Choroid plexus epithelial cell (primary cell): ENCODE data around the gene TBC1D22B.

Experiments used
- DNase-seq: peaks from one replicate; pipeline ENCODE4 v3.0.0-alpha.2; 2010; ENCODE audit warnings: low read depth
- H3K4me3 ChIP-seq: 2 replicates; pipeline ENCODE4 v1.5.1; 2011; ENCODE audit warnings: low read depth, mild to moderate bottlenecking, control low read depth, low read length, moderate library complexity
- TF ChIP-seq, protein P1 (sequence below): conservative IDR thresholded peaks from 2 replicates; pipeline ENCODE4 v1.5.1; 2011; ENCODE audit warnings: low read depth, mild to moderate bottlenecking, control low read depth, inconsistent platforms, low read length, moderate library complexity

TBC1D22B gene

DNA sequence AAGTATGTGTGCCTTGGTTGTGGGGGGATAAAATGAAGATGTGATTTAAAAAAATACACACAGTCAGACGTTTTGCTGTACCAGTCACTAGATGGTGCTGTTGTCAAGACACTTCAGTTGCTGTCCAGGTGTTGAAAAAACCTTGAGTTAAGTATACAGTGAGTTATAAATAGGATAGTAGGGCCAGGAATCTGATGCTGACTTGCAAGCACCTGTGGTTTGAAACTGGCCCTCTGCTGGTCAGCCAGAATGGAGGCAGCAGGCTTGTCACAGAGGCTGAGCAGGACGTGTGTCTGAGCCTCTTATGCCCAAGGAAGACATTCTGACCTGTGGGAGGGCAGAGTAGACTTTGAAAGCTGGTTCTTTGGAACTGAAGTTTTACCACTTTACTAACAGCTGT lies 124.0 kb downstream of the TBC1D22B start:
- no peak overlapping the region for H3K4me3 ChIP-seq
- DNase-seq = peak; percentile 82
- TF ChIP-seq, protein P1, sequence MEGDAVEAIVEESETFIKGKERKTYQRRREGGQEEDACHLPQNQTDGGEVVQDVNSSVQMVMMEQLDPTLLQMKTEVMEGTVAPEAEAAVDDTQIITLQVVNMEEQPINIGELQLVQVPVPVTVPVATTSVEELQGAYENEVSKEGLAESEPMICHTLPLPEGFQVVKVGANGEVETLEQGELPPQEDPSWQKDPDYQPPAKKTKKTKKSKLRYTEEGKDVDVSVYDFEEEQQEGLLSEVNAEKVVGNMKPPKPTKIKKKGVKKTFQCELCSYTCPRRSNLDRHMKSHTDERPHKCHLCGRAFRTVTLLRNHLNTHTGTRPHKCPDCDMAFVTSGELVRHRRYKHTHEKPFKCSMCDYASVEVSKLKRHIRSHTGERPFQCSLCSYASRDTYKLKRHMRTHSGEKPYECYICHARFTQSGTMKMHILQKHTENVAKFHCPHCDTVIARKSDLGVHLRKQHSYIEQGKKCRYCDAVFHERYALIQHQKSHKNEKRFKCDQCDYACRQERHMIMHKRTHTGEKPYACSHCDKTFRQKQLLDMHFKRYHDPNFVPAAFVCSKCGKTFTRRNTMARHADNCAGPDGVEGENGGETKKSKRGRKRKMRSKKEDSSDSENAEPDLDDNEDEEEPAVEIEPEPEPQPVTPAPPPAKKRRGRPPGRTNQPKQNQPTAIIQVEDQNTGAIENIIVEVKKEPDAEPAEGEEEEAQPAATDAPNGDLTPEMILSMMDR = peak; percentile 67
